ENCODE data around the gene CACNA1C.

Gene CACNA1C

GRCh38 chr12:2688381-2688931 lies 635.7 kb downstream of the CACNA1C start:
- DNase-seq = no peak

DNA sequence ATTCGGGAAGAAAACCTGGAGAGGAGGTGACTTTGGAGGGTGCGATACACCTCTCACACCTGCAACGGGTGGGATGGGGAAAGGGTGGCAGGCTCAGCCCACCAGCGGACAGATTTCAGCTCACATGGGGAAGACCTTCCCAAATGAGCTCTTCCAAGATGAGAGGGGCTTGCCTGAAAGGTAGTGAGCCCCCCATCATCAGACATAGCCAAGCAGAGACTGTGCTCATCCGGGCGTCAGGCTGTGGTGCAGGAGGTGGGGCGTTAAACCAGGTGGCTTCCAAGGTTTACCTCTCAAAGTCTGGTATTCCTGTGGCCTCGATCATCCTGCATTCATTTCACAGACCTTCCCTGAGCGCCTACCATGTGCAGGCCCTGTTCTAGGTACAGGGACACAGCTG lies 636.6 kb downstream of the CACNA1C start:
- DNase-seq = no peak

DNA sequence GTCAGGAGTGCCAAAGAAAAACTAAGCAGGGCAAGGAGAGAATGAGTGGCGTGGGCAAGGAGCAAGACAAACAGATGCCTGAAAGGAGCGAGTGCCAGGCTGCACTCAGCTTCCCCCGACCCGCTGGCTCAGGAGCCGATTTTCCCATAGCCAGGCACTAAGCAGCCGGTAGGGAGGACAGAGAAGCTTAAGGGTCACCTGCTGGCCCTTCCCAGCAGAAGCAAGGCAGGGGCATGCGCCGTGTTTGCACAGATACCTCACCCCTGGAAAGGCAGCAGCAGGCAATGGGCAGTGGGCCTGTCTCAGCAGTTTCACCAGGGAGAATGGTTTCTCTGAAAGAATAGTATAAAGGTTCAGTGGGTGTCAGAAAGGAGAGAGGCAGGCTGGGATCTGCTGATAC lies 637.1 kb downstream of the CACNA1C start:
- no peak for DNase-seq

DNA sequence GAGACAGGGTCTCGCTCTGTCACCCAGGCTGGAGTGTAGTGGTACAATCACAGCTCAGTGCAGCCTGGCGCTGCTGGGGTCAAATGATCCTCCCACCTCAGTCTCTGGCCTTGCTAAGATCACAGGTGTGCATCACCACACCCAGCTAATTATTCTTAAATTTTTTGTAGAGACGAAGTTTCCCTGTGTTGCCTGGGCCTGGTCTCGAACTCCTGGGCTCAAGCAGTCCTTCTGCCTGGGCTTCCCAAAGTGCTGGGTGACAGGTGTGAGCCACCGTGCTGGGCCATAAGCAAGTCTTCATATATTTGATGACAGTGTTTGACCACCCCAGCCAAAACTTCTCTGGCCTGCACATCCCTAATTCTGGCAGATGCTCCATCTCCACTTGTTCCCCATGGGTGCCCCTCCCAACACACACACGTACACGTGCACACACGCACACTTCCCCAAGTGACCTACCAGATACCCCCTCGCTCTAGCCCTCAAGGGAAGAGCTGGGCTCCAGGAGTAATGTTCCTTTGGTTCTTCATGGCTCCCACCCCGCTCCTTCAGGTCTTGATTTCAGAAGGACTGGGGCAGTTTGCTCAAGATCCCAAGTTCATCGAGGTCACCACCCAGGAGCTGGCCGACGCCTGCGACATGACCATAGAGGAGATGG lies 637.7 kb downstream of the CACNA1C start:
- DNase-seq = no peak

GRCh38 chr12:2691006-2691344 lies 638.2 kb downstream of the CACNA1C start:
- DNase-seq = peak; percentile 47

DNA sequence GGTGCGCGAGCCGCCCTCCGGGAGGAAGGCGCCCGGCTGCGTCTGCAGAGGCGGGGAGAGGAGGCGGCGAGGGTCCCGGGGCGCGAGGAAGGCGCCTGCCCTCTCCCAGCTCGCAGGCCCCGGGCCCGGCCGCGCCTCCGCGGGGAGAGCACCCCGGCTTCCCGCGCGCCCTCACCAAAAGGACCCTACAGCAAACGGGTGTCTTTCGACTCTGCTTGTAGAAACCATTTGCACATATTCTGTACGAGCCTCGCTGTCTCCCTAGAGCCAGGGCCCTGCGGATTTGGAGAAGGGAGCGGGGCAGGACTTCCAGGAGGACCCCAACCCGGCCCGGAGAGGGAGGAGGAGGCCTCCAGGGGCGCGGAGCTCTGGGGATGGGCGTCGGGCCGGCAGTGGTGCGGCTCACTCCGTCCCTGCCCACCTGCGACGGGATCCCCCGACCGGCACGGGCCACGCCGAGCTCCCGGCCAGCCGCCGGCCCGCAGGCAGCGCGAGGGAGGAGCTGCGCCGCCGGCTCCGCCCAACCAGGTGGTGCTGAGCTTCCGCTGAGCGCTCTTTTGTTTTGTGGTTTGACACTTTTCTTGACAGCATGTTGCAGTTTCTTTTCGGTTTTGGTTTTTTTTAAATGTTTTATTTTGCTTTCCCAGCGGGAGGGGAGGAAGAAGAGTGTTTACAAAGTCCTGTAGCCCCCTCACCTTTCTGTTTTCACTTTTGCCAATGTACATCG lies 638.7 kb downstream of the CACNA1C start:
- peak; percentile 51 for DNase-seq

DNA sequence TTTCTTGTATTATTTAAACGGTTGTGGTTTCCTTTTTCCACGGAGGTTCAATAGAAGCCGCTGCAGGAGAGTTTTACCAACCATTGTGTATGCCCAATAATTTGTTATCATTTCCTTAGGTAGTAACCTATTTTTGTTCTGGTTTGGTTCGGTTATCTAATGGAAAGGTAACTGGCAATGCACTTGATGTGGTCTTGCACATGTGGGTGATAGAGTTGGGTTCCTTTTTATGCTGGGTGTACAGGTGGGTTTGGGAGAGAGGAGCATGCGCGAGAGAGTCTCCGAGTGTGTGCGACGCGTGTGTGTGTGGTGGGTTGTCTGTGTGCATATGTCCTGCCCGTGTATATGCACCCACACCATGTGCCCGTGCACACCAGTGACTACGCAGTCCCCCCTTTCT lies 639.3 kb downstream of the CACNA1C start:
- no peak for DNase-seq

- peak; percentile 28 for DNase-seq
Measured at GRCh38 chr12:2693244-2693860, 640.6 kb downstream of the CACNA1C start.

- DNase-seq = no peak
Measured at GRCh38 chr12:2693980-2694610, 641.3 kb downstream of the CACNA1C start.

DNA sequence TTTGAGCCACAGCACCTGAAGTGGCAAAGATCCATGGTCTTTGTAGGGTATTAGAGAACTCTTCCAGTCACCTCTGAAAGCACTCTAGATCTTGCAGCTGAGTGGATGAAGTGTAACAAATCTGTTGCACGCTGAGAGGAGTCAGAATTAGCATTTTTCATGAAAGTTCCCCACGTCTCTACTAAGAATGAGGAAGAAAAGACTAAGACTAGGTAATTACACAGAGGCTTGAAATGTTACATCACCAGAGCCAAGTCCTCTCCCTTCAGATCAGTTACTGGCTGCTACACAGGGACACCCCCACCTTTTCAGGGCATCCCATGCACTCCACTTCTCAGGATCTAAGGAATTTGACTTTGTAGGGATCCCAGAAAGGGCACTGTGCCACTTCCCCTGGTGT lies 643.3 kb downstream of the CACNA1C start:
- no peak for DNase-seq

DNA sequence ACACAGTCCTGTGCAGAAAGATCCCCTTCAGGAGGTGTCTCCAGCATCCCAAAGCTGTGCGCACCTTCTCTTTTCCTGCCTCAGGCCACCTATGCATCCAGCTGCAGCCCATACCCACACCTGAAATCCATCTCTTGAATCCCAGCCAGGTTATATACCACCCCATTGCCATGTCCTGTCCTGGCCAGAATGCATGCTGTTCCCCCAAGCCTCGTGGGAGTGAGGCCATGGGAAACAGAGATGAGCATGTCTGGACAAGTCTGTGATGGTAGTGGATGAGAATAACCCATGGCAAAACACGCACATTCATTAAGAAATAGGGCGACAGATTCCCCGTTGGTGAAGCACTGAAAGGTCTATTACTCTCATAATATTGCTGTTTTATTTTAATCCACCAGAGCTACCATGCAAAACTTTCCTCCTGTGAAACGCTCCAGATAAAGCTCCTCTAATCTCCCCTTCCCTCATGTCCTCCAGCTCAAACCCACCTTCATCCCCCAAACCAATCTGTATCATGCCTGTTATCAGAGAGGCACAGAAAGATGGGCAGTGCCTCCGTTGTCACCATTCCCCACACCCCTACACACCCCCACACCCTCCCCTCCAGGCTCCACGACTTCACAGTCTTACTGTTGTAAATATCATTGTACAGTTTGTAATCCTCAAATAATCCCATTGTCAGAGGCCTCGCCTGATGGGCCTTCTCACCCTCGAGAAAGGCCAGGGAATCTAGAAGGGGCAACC lies 644.4 kb downstream of the CACNA1C start:
- no peak for DNase-seq

DNA sequence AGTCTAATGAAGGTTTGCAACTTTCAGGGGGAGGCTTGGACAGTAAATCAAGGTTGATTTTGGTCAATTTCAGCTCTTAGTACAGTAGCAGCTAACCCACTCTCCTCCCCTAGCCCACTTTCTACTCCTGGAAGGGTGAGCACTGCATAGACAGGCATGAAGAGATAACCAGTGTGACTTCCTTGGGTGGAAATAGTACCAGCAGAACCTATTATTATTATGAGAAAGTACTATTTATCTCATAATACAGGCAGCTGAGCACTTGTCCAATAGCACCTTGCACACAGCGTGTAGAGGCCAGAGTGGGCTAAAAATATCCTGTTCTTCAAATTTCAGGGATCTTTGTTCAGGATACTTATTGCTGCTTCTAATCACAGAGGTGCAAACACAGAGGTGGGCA lies 645.8 kb downstream of the CACNA1C start:
- DNase-seq = no peak

DNA sequence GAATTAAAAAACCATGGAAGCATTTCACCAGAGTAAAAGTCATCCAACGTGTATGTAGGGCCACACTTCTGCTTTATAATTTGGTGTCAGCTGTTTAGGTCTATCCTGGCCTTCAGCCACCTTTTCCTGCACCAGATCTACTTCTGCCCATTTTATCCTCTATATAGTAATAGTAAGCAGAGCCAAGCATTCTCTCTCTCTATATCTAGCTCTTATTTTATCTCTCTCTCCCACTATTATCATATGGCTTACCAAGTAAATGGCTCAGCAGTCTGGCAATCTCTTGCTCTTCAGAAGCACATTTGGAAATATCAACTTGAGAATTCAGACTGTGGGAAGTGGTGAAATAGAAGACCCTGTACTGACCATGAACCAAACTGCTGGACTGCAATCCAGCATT lies 657.9 kb downstream of the CACNA1C start:
- DNase-seq = no peak

DNA sequence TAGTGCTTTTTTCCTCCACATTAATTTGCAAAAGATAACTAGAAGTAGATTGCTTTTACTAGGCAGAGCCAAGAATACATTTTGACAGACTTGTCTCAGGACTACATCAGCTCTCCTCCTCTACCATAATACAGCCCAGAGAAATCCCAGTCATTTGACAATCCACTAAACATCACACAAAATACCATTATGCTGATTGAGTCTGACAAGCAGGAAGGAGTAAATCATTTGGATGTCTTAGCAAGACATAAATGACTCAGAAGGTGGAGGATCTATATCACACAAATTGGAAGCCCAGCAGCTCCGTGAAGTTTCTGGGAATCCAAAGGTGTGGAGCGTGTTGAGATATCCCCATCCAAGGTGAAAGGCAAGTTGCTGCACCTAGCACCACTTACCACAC lies 666.6 kb downstream of the CACNA1C start:
- no peak for DNase-seq

DNA sequence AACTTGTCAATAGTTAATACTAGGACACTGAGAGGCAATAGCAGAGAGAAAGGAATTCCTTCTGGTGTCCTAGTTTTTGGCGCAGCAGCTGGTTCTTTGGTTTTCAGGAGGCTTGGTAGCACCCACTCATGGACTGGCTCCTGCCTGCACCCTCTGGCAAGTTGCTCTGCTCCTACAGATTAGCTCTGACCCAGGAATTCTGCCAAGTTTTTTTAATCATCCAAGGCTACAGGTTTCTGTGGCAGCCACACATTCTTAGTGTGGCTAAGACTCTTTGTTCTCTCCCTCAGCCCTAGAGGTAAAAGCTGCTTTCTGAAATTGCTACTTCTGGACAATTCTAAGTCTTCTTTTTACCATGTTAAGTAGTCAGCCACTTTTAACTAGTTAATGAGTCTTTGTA lies 670.0 kb downstream of the CACNA1C start:
- DNase-seq = no peak

DNA sequence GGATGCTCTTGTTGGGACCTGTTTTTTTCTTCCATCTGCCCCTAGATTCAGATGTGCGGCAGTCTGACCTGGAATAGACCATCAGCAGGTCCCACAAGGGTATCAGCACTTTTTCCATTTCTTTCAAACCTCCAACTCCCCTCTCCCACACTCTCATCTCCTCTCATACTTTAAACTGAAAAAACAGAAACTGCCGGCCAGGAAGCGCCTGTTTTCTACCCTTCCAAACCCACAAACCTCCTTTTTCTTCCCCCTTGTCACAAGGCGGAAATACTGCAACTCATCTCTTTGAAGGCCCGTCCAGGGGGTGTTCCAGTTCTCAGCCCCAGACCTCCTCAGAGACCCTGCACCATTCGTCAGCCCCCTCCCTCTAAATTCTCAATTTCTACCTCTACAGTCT lies 679.5 kb downstream of the CACNA1C start:
- DNase-seq = no peak

GRCh38 chr12:2733493-2734355 lies 680.9 kb downstream of the CACNA1C start:
- peak; percentile 31 for DNase-seq

- no peak for DNase-seq
Measured at GRCh38 chr12:2735432-2735831, 682.6 kb downstream of the CACNA1C start.

GRCh38 chr12:2737656-2738241 lies 685.0 kb downstream of the CACNA1C start:
- DNase-seq = no peak

DNA sequence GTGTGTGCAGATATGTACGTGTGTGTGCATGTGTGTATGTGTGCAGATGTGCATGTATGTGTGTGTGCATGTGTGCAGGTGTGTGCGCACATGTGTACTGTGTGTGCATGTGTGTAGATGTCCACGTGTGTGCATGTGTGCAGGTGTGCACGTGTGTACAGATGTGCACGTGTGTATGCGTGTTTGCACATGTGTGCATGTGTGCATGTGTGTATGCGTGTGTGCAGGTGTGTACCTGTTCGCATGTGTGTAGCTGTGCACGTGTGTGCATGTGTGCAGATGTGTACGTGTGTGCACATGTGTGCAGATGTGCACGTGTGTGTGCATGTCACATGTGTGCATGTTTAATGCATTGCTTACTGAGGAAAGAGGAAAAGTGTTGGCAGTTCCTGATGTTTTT lies 686.3 kb downstream of the CACNA1C start:
- DNase-seq = no peak

DNA sequence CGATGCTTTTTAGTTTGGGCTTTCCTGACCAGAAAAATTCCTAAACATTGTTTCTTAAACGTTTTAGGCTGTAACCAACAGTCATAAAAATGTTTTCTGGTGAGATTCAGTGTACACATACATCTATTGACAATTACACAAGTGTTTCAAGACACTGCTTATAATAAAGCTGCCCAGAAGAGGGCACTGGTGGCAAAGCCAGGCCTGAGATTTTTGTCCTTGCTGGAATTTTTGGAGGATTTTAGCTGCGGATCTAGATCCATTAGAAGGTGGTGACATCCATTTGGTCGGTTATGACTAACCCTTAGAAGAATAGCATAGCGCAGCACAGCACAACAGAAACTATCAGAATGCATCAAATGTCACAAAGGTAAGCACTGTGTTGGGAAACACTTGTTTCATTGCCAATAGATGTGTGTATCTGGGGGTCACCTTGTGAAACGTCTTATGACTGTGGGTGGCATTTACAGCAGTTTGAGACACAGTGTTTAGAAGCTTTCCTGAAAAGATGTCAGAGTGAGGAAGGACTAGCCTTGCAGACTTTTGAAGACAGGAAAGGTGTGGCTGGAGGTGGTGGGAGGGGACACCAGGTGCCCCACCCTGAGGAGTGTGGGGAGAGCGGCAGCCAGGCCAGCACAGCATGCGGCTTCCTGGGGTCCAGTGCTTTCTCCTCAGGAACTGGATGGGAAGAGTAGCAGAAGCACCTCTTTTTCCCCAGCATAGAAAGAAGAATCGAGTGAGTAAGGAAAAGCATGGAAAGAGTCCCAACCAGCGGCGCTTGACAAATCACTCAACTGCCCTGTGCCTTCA lies 687.2 kb downstream of the CACNA1C start:
- peak; percentile 71 for DNase-seq

Data from DMS53 (cell line).